Astrocyte (in vitro differentiated cells and primary cell): ENCODE results near the gene ABHD17C.

Experiments
- CTCF ChIP-seq: IDR thresholded peaks from 2 replicates; pipeline ENCODE4 v1.5.1; 2011; ENCODE audit warnings: low read depth, mild to moderate bottlenecking, inconsistent platforms, low read length, moderate library complexity; ENCODE audit not compliant: insufficient read depth
- EZH2 ChIP-seq: IDR thresholded peaks from 2 replicates; pipeline ENCODE4 v1.6.1; 2012; ENCODE audit warnings: mild to moderate bottlenecking, low read length, inconsistent platforms; ENCODE audit not compliant: insufficient read depth

DNA sequence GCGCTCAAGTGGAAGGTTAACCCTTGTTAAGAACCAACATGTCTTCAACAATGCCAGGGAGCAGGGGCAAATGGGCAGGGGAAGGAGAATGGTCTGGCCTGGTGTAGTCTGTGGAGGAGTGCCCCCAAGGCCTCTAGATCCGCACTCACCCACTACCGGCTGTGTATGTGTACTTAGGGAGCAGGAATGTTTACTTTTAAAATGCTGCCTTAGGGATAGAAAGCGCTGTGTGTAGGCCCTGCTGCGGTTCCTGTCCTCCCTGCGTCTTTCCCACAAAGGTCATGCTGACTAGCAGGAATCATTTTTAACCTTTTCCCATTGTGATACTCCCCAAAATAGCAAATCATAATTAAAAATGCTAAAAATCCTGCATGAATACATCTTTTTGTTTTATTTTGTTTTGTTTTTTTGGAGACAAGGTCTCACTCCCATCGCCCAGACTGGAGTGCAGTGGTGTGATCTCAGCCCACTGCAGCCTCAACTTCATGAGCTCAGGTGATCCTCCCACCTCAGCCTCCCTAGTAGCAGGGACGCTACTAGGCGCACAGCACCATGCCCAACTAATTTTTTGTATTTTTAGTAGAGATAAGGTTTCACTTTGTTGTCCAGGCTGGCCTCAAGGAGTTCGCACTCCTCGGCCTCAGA is 48.2 kb downstream of the ABHD17C start:
- TF ChIP-seq EZH2 (no peak), CTCF (no peak)
